ENCODE results near the gene EMX2.

Gene EMX2

GRCh38 chr10:117545141-117546019, 2.8 kb downstream of the EMX2 start:
- FAIRE-seq = no peak

GRCh38 chr10:117546020-117546580, 3.6 kb downstream of the EMX2 start:
- no peak for FAIRE-seq

GRCh38 chr10:117546581-117547015, 4.1 kb downstream of the EMX2 start:
- no peak for FAIRE-seq

- no peak for FAIRE-seq
Measured at GRCh38 chr10:117547016-117547715, 4.6 kb downstream of the EMX2 start.

- FAIRE-seq = no peak
Measured at GRCh38 chr10:117547716-117548668, 5.4 kb downstream of the EMX2 start.

- FAIRE-seq = no peak
Measured at GRCh38 chr10:117549100-117549585, 6.6 kb downstream of the EMX2 start.

GRCh38 chr10:117550076-117550475, 7.5 kb downstream of the EMX2 start:
- no peak for FAIRE-seq

GRCh38 chr10:117550599-117551329, 8.2 kb downstream of the EMX2 start:
- no peak for FAIRE-seq

- no peak for FAIRE-seq
Measured at GRCh38 chr10:117551330-117552155, 9.0 kb downstream of the EMX2 start.

GRCh38 chr10:117552156-117552631, 9.6 kb downstream of the EMX2 start:
- FAIRE-seq = no peak

- FAIRE-seq = no peak
Measured at GRCh38 chr10:117552701-117553141, 10.2 kb downstream of the EMX2 start.

GRCh38 chr10:117553142-117553814, 10.7 kb downstream of the EMX2 start:
- FAIRE-seq = no peak

- no peak for FAIRE-seq
Measured at GRCh38 chr10:117553815-117554172, 11.2 kb downstream of the EMX2 start.

- no peak for FAIRE-seq
Measured at GRCh38 chr10:117554241-117554814, 11.8 kb downstream of the EMX2 start.

GRCh38 chr10:117555017-117555416, 12.5 kb downstream of the EMX2 start:
- no peak for FAIRE-seq

- FAIRE-seq = no peak
Measured at GRCh38 chr10:117555863-117556262, 13.3 kb downstream of the EMX2 start.

GRCh38 chr10:117556356-117556755, 13.8 kb downstream of the EMX2 start:
- no peak for FAIRE-seq

- no peak for FAIRE-seq
Measured at GRCh38 chr10:117559712-117560111, 17.2 kb downstream of the EMX2 start.

GRCh38 chr10:117560942-117561341, 18.4 kb downstream of the EMX2 start:
- FAIRE-seq = no peak

- FAIRE-seq = no peak
Measured at GRCh38 chr10:117562220-117562619, 19.7 kb downstream of the EMX2 start.
